Left colon (tissue), 2 donors: ENCODE measurements around the gene USP17L11. TPM values are rescaled to one million over a fixed set of nuclear protein-coding genes. Genes with fewer than 3 reads are reported as not detected.
A peak's percentile ranks its signal among the peaks of the same experiment; 100 is the strongest.
"Not testable (repeated sequence)": the region's sequence is repeated elsewhere in the genome, so short reads cannot be mapped to it uniquely, and the experiment has no call there.

Source experiments
- ATAC-seq: fragments of 200-7000 bp; cut with Tn5 transposase; one replicate; pipeline ENCODE4 v1.9.1; 2020; ENCODE audit warnings: mild to moderate bottlenecking, moderate library complexity
- DNase-seq, 2 donors: peaks; one replicate each; pipeline ENCODE4 v3.0.0-alpha.2; 2020
- intact Hi-C, 2 donors: fragments of 100-400 bp; cut with DNase I in 1 of 2; cut with micrococcal nuclease in 1 of 2; formaldehyde crosslinking; loops; one replicate each; pipeline versions ENCODE4 v1.11.2 to v1.14.0; 2022; cut with DNase I, micrococcal nuclease
- long read RNA-seq: library from polyadenylated mRNA; unstranded; transcript quantifications from one replicate; pipeline ENCODE4 v2.0.0, GENCODE V29; 2021
- total RNA-seq, 2 donors: library from RNA; stranded (reverse); fragmentation: NEBNext Ultra II Directional; extraction: Animal tissue kit (Norgen Biotek cat#: 25700); gene quantifications; one replicate each; pipeline ENCODE4 v1.2.1, GENCODE V29; 2021
- donor health status: DM: no; HTN: no; CAD: no.
- donor health status: DM: yes; HTN: yes; CAD: no.

USP17L11 gene, protein sequence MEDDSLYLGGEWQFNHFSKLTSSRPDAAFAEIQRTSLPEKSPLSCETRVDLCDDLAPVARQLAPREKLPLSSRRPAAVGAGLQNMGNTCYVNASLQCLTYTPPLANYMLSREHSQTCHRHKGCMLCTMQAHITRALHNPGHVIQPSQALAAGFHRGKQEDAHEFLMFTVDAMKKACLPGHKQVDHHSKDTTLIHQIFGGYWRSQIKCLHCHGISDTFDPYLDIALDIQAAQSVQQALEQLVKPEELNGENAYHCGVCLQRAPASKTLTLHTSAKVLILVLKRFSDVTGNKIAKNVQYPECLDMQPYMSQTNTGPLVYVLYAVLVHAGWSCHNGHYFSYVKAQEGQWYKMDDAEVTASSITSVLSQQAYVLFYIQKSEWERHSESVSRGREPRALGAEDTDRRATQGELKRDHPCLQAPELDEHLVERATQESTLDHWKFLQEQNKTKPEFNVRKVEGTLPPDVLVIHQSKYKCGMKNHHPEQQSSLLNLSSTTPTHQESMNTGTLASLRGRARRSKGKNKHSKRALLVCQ
- total RNA-seq: not detected
- long read RNA-seq: 0 reads

DNA sequence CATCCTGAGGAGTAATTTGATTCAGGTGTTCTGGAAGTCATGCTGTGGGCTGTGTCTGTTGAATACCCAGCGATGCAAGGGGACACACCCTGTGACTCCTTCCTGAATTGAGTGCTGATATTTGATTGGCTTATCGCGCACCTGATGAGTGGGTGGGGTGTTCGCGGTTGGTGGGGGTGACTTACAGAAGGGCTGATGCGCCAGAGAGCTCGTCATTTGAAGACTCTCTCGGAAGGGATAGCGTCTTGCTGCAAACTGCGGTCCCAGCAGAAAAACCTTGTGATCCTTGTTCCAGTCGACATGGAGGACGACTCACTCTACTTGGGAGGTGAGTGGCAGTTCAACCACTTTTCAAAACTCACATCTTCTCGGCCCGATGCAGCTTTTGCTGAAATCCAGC, at the start of gene USP17L11:
TSS of gene USP17L11 (plus strand) at position 301 of the 400 bp plus-strand sequence. CDS start at position 301, 0 bp downstream.
- intact Hi-C loops: not testable (repeated sequence)

DNA sequence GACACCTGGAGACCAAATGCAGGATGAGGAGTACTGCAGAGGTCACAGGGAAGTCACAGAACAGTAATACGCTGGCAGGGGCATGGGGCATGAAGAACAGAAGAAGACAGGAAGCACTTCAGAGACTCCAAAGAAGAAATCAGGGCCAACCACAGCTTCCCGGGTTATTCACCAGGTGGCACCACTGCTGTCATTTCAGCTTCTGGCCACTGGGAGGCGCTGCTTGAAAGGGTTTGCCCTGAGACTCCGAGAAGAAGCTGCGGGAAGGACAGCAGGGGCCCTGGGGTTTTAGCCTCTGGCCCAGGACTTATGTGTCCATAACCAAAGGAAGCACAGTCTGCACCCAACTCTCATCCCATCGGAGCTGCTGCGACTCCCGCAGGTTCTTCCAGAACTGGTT, 49.2 kb upstream of the USP17L11 start:
- ATAC-seq, intact Hi-C loops, DNase-seq: not testable (repeated sequence)

More for the DNA sequence above, at the start of gene USP17L11:
- DNase-seq, ATAC-seq: not testable (repeated sequence)

GRCh38 chr4:9169791-9170459, 45.3 kb upstream of the USP17L11 start, which contains the start of gene FAM90A26:
FAM90A26 (plus strand) TSS chr4:9170409; CDS start chr4:9173173, 2,764 bp downstream.
- ATAC-seq, intact Hi-C loops: not testable (repeated sequence)
- DNase-seq: peak in 1 of 2 donors; percentile 70

- intact Hi-C loops, DNase-seq, ATAC-seq: not testable (repeated sequence)
These were observed 4.8 kb upstream of the USP17L11 start, which contains the start of gene USP17L10 for GRCh38 chr4:9210357-9210756. USP17L10 (plus strand) TSS chr4:9210657; CDS start chr4:9210657, 0 bp downstream.

- intact Hi-C loops, ATAC-seq: not testable (repeated sequence)
- DNase-seq: peak; percentile 1 to 5
These were observed 504 bp upstream of the USP17L11 start for GRCh38 chr4:9214701-9215100.

DNA sequence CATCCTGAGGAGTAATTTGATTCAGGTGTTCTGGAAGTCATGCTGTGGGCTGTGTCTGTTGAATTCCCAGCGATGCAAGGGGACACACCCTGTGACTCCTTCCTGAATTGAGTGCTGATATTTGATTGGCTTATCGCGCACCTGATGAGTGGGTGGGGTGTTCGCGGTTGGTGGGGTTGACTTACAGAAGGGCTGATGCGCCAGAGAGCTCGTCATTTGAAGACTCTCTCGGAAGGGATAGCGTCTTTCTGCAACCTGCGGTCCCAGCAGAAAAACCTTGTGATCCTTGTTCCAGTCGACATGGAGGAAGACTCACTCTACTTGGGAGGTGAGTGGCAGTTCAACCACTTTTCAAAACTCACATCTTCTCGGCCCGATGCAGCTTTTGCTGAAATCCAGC, 4.6 kb downstream of the USP17L11 start, which contains the start of gene USP17L12:
TSS of gene USP17L12 (plus strand) at position 301 of the 400 bp plus-strand sequence. CDS start at position 301, 0 bp downstream.
- intact Hi-C loops, ATAC-seq, DNase-seq: not testable (repeated sequence)

DNA sequence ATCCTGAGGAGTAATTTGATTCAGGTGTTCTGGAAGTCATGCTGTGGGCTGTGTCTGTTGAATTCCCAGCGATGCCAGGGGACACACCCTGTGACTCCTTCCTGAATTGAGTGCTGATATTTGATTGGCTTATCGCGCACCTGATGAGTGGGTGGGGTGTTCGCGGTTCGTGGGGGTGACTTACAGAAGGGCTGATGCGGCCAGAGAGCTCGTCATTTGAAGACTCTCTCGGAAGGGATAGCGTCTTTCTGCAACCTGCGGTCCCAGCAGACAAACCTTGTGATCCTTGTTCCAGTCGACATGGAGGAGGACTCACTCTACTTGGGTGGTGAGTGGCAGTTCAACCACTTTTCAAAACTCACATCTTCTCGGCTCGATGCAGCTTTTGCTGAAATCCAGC, 9.4 kb downstream of the USP17L11 start, which contains the start of gene USP17L13:
TSS of gene USP17L13 (plus strand) at position 301 of the 400 bp plus-strand sequence. CDS start at position 301, 0 bp downstream.
- DNase-seq, ATAC-seq, intact Hi-C loops: not testable (repeated sequence)

DNA sequence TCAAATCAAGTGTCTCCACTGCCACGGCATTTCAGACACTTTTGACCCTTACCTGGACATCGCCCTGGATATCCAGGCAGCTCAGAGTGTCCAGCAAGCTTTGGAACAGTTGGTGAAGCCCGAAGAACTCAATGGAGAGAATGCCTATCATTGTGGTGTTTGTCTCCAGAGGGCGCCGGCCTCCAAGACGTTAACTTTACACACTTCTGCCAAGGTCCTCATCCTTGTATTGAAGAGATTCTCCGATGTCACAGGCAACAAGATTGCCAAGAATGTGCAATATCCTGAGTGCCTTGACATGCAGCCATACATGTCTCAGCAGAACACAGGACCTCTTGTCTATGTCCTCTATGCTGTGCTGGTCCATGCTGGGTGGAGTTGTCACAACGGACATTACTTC, 15.0 kb downstream of the USP17L11 start:
- intact Hi-C loops, DNase-seq, ATAC-seq: not testable (repeated sequence)

GRCh38 chr4:9234085-9234484, 18.9 kb downstream of the USP17L11 start, which contains the start of gene USP17L15:
USP17L15 (plus strand) TSS chr4:9234385; CDS start chr4:9234385, 0 bp downstream.
- DNase-seq, ATAC-seq, intact Hi-C loops: not testable (repeated sequence)

DNA sequence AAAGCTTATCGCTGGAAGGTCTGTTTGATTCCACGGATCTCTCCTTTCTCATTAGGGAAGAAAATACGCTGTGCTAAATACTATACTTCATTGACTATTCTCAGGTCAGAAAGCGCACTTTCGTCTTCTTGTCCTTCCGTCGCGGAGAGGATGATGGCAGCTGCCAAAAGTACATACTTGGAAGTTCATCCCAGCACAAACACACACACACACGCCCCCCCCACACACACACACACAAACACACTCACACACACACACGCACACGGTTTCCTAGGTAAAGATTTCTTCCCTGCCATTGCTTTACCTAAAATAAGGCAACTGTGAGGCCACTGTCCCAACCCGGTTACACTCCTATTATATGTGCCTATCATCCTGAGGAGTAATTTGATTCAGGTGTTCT, 23.3 kb downstream of the USP17L11 start:
- peak; percentile 0 to 8 for DNase-seq
- ATAC-seq, intact Hi-C loops: not testable (repeated sequence)

GRCh38 chr4:9243579-9243978, 28.4 kb downstream of the USP17L11 start, which contains the start of gene USP17L17:
USP17L17 (plus strand) TSS chr4:9243879; CDS start chr4:9243879, 0 bp downstream.
- ATAC-seq, intact Hi-C loops, DNase-seq: not testable (repeated sequence)

DNA sequence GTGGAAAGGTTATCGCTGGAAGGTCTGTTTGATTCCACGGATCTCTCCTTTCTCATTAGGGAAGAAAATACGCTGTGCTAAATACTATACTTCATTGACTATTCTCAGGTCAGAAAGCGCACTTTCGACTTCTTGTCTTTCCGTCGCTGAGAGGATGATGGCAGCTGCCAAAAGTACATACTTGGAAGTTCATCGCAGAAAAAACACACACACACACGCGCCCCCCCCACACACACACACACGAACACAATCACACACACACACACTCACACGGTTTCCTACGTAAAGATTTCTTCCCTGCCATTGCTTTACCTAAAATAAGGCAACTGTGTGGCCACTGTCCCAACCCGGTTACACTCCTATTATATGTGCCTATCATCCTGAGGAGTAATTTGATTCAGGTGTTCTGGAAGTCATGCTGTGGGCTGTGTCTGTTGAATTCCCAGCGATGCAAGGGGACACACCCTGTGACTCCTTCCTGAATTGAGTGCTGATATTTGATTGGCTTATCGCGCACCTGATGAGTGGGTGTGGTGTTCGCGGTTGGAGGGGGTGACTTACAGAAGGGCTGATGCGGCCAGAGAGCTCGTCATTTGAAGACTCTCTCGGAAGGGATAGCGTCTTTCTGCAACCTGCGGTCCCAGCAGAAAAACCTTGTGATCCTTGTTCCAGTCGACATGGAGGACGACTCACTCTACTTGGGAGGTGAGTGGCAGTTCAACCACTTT, 32.9 kb downstream of the USP17L11 start, which contains the start of gene USP17L18:
TSS of gene USP17L18 (plus strand) at position 678 of the 728 bp plus-strand sequence. CDS start at position 678, 0 bp downstream.
- DNase-seq: peak in 1 of 2 donors; percentile 24
- intact Hi-C loops, ATAC-seq: not testable (repeated sequence)

GRCh38 chr4:9253078-9253477, 37.9 kb downstream of the USP17L11 start, which contains the start of gene USP17L19:
USP17L19 (plus strand) TSS chr4:9253378; CDS start chr4:9253378, 0 bp downstream.
- ATAC-seq, DNase-seq, intact Hi-C loops: not testable (repeated sequence)

GRCh38 chr4:9257824-9258223, 42.6 kb downstream of the USP17L11 start, which contains the start of gene USP17L20:
USP17L20 (plus strand) TSS chr4:9258124; CDS start chr4:9258124, 0 bp downstream.
- ATAC-seq, DNase-seq, intact Hi-C loops: not testable (repeated sequence)

DNA sequence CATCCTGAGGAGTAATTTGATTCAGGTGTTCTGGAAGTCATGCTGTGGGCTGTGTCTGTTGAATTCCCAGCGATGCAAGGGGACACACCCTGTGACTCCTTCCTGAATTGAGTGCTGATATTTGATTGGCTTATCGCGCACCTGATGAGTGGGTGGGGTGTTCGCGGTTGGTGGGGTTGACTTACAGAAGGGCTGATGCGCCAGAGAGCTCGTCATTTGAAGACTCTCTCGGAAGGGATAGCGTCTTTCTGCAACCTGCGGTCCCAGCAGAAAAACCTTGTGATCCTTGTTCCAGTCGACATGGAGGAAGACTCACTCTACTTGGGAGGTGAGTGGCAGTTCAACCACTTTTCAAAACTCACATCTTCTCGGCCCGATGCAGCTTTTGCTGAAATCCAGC, 47.4 kb downstream of the USP17L11 start, which contains the start of gene USP17L21:
TSS of gene USP17L21 (plus strand) at position 301 of the 400 bp plus-strand sequence. CDS start at position 301, 0 bp downstream.
- ATAC-seq, DNase-seq, intact Hi-C loops: not testable (repeated sequence)
